Anterior cingulate cortex (tissue), 58 donors: ENCODE measurements around the gene TMTC2.
A peak's percentile ranks its signal among the peaks of the same experiment; 100 is the strongest.

Experiments used
- DNase-seq, 58 donors: peaks; one replicate each; lab custom pipeline; 2025; lab: John Stamatoyannopoulos, UW

TMTC2 gene

GRCh38 chr12:82872088-82872487 is 185.4 kb downstream of the TMTC2 start:
- DNase-seq = no peak

DNA sequence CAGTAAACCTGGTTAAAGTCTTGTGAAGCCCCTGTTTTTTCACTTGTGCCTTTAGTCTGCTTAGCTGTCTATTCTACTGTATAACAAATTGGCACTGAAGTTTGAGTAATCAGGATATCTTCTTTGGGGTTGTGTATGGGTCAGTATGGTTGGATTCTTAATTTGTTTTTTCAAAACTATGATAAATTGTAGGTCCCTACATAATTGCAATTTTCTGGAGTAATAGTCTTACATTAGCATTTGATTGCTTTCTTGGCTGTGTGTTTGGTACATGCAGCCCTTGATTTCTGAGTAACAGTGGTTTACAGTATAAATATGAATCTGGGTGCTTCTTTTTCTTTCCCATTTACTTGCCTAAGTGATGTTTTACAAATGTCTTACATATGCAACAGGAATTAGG is 186.6 kb downstream of the TMTC2 start:
- no peak for DNase-seq

GRCh38 chr12:82873951-82874350 is 187.2 kb downstream of the TMTC2 start:
- no peak for DNase-seq

- peak in 2 of 58 donors; percentile 6 to 13 for DNase-seq
Observed at GRCh38 chr12:82874945-82875344, 188.2 kb downstream of the TMTC2 start.

DNA sequence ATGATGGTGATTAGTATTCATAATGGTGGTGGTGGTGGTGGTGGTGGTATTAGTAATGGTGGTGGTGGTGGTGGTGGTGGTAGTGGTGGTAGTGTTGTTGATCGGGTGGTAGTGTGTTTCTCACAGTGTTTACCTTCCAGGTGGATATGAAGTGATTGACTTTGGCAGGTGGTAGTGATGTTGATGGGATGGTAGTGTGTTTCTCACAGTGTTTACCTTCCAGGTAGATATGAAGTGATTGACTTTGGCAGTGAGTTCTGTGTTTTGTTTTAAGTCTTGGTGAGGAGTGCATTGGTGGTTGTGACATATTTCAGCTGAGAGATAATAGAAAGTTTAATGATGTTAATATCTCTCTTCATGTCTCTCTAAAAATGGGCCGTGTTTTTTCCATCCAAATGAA is 189.4 kb downstream of the TMTC2 start:
- no peak for DNase-seq

DNA sequence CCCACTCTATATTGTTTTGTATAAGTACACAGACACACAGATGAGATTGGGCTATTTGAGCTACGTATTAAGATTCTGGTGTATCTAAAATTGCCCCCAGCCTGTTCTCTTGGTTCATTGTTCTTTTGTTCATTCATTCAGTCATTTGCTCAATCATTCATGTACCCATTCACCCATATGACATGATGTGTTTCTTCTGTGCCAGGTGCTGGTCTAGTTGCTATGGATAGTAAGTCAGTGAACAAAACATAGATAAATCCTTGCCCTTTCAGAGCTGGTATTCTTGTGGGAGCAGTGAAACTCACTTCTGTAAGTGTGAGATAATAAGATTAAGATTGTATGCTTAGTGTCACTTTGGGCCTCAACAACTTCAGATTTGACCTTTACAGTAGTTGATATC is 191.3 kb downstream of the TMTC2 start:
- DNase-seq = no peak

DNA sequence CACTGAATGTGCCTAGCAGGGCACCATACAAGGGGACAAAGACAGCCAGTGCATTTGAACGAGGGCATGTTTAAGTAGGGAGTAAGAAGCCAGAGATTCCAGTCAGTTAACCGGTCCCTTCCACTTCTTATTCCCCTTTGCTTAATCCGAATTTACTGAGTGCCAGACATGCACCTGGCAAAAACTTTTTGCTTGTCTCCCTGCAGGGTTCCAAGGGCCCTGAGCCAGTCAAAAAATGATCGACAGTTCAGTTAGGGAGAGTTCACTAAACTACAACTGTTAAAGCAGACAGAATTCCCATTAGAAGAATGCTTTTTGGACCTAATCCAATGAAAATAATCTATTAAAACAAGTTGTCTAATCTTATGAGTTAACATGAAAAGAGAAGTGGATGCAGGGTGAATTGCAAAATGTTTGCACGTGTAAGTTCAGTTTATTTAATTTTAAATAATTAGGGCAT is 193.8 kb downstream of the TMTC2 start:
- DNase-seq = no peak

DNA sequence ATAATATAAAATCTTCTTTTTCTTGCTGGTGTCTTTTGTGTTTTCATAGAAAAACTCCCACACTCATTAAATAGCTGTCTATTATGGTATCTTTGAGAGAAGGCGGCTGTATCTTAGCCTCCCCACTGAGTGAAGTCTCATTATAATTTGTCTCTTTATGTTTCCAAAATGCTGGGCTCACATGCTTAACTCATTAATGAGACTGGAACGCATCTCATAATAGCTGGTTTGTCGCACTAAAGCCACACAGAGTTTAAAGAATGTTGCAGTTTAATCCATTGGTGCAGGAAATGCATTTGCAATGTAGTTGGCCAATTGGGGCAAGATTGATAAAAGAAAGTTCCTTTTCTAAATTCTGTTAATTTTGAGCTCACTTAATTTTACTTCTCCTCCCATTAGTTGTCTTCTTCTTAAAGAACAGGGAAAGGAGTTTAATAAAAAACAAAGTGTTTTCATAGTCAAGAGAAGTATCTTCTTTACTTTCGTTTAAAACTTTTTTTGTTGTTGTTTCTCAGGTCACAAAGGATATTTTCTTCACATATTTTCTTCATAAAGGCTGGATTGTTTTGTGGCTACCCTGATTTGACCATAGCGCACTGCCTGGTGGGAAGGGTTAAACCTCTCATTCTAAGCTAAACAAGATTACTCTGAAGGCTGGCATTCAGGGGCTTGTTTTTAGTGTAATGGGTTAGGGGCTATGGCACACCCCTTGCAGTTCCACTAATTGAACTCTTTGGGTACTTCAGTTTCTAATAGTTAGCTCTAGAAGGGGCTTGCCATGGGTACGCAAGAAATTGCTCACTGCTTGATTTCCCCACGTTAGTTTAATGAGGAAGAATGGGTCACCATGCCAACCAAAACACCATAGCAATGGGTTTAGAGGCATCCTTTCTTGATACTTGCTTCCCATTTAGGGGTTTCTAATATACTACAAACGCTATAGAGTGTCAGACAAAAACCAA is 197.0 kb downstream of the TMTC2 start:
- no peak for DNase-seq

GRCh38 chr12:82886671-82887340 is 200.1 kb downstream of the TMTC2 start:
- no peak for DNase-seq

DNA sequence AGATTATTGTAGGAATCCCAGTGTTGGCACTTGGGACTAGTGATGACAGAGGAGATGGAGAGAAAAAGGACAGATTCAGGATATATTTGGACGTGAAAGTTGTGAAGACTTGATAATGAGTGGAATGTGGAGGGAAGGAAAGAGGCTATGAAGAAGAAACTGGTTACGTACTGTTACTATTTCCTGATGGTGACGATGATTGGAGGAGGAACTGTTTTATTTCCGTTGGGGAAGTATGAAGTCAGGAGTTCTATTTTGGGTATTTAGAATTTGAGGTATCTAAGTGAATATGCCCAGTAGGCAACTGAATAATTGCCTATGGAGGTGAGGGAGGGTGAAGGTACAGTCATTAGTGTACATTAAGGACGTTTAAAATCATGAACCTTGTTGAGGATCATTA is 207.2 kb downstream of the TMTC2 start:
- DNase-seq = no peak

DNA sequence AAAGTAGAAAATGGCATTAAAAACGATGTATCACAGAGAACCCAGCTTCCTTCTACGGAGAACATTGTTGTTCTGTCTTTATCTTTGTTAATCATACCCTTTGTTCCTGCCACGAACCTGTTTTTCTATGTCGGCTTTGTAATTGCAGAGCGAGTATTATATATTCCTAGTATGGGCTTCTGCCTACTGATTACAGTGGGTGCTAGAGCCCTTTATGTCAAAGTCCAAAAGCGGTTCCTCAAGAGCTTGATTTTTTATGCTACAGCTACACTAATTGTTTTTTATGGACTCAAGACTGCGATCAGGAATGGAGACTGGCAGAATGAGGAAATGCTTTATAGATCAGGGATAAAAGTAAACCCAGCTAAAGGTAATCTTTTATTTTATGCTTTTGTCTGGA is 209.6 kb downstream of the TMTC2 start:
- no peak for DNase-seq

DNA sequence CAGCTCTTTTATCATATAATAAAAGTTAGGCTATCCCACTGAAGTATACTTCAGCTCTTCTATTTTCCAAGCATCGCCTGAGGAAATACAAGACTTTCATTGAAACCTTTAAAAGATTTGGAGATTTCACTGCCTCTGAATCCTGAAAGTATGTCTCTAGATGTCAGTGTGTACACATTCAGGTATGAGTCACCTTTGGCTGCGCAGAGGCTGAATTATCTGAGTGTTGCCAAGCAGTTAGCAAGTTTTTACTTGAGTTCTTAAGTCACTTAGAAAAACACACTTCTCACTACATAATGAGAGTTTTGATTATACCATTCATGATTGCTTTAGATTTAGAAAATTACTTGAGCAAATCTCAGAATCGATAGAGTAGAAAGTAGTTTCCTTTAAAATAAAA is 210.3 kb downstream of the TMTC2 start:
- no peak for DNase-seq

GRCh38 chr12:82898441-82898840 is 211.7 kb downstream of the TMTC2 start:
- DNase-seq = no peak

DNA sequence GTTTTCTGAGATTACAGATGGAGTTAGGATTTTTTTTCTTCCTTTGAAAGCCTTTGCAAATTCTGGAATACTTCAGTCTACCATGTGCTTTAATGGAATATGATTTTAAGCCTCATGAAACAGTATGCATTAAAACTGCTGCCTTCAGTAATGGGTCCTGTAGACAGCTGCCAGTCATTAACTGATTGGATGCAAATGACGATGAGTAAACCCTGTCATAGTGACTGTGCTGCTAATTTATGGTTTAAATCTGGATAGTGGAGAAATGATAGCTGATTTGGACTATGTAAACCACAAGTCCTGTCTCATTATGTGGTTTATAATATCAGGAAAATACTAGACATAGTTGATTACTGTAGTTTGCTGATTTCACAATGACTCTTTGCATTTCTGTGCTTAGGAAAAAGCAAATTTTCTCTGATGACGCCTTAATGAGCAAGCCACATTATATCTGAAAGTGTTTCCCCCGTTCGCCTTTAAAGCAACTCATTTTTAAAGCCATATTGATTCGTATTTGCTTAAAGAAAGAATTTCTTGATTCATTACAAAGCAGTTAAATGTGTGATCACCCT is 217.6 kb downstream of the TMTC2 start:
- no peak for DNase-seq

DNA sequence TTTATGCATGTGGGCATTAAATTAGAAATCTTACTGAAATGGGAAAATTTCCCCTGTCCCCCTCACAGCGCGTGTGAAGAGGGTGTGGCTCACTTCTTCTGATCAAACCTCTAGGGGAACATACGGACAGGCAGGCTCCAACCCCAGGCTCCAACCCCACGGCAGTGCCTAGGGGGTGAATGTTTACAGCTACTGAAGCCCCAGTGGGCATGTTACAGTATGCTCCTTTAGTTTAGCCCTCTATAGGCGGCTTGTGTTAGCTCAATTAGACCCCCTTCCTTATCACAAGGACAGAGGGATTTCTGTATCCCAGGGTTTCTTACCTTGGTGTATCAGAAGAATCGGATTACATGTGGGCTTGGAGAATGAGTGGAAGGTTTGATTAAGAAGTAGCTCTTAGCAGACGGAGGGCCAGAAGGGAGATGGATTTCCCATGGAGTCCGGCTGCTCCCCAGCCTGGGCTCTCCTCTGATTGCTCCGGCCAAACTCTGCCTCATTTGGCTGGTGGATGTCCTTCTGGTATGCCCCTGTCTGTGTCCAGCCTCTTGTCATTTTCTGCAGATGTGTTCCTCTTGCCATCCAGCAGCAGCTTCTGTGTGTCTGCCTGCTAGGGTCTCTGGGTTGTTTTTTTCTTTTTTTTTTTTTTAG is 223.7 kb downstream of the TMTC2 start:
- DNase-seq = peak in 1 of 58 donors; percentile 2

GRCh38 chr12:82912406-82912805 is 225.7 kb downstream of the TMTC2 start:
- DNase-seq = no peak

GRCh38 chr12:82919388-82920054 is 232.8 kb downstream of the TMTC2 start:
- no peak for DNase-seq

GRCh38 chr12:82923935-82924334 is 237.2 kb downstream of the TMTC2 start:
- DNase-seq = no peak

DNA sequence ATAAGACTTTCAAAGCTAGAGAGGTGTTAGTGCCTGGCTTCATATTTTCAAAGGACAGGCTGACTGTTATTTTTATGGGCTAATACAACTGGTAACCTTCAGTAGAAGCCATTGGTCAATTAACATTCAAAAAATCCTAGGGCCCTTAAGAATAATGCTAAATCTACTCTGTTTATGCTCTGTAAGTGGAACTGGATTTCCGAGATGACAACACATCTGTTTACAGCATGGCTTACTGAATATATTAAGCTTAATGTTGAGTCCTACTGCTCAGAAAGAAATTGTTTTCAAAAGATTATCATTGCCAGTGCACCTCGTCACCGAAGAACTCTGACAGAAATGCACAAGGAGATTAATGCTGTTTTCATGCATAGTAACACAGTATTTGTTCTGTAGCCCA is 239.9 kb downstream of the TMTC2 start:
- DNase-seq = no peak

- no peak for DNase-seq
Observed at GRCh38 chr12:82930301-82930700, 243.6 kb downstream of the TMTC2 start.
